Activated CD4-positive, alpha-beta T cell treated with anti-CD3 and anti-CD28 coated beads for 36 hours (primary cell): Measurements from ENCODE around the gene DNAJC21. TPM values are rescaled to one million over a fixed set of nuclear protein-coding genes. Genes with fewer than 3 reads are reported as not detected.
A peak's percentile ranks its signal among the peaks of the same experiment; 100 is the strongest.

Source experiments
- ATAC-seq: fragments of 200-7000 bp; cut with Tn5 transposase; one replicate; pipeline ENCODE4 v1.10.0; 2021; ENCODE audit warnings: mild to moderate bottlenecking, moderate library complexity
- CTCF ChIA-PET: fragments of 350-600 bp; sonication (Branson Sonifier 250); formaldehyde crosslinking; loops from one replicate; lab custom pipeline; 2021; ENCODE audit warnings: antibody characterized with exemption; lab: Charles Lee
- POLR2A ChIA-PET: fragments of 350-600 bp; sonication (Branson Sonifier 250); formaldehyde crosslinking; loops from one replicate; lab custom pipeline; 2021; ENCODE audit warnings: antibody characterized with exemption, inconsistent platforms; lab: Charles Lee
- DNase-seq: peaks from one replicate; pipeline ENCODE4 v3.0.0-alpha.2; 2020
- H3K27ac Mint-ChIP-seq: one replicate; pipeline ENCODE4 v1.8.0; 2021; ENCODE audit warnings: mixed read lengths
- H3K27me3 Mint-ChIP-seq: one replicate; pipeline ENCODE4 v1.8.0; 2021; ENCODE audit warnings: mixed read lengths
- H3K36me3 Mint-ChIP-seq: one replicate; pipeline ENCODE4 v1.8.0; 2021; ENCODE audit warnings: low read depth, mixed read lengths
- H3K4me1 Mint-ChIP-seq: one replicate; pipeline ENCODE4 v1.8.0; 2021; ENCODE audit warnings: mixed read lengths
- H3K4me3 Mint-ChIP-seq: one replicate; pipeline ENCODE4 v1.8.0; 2021; ENCODE audit warnings: mild to moderate bottlenecking, moderate library complexity, mixed read lengths
- H3K9me3 Mint-ChIP-seq: one replicate; pipeline ENCODE4 v1.8.0; 2021; ENCODE audit warnings: low read depth, mixed read lengths
- intact Hi-C, 2 experiments: fragments of 100-400 bp; cut with DNase I in 1 of 2; cut with micrococcal nuclease in 1 of 2; formaldehyde crosslinking; loops; one replicate each; pipeline versions ENCODE4 v1.14.2 to v1.15.1; 2022 to 2024; cut with DNase I, micrococcal nuclease
- total RNA-seq, 2 experiments: library from RNA; stranded (reverse); gene quantifications; one replicate each; pipeline ENCODE4 v1.2.3, GENCODE V29; 2021

DNAJC21 gene
- total RNA-seq, result 10 to 100 TPM; 58.5 to 58.6 TPM

GRCh38 chr5:34929134-34929719 is at the start of gene DNAJC21:
DNAJC21 (plus strand) TSS chr5:34929559; CDS start chr5:34929820, 261 bp downstream.
- peaks cover 43% of the 10 kb centered on the region for H3K4me1 Mint-ChIP-seq
- POLR2A ChIA-PET, result interaction anchor here (0.6 to 2.7 kb wide), 4 partner anchors 10 to 273 kb away, joined by 3 to 84 read pairs (median 3); partner anchors contain the start of genes BRIX1, RAD1 and RAI14
- H3K9me3 Mint-ChIP-seq, result no peaks in the 10 kb centered on the region
- peak within 1 kb of the TSS; percentile 90 for H3K4me3 Mint-ChIP-seq
- peak; percentile 99 for DNase-seq
- peaks cover 35% of the 10 kb centered on the region for H3K36me3 Mint-ChIP-seq
- peak; percentile 95 for ATAC-seq
- intact Hi-C loops, result loop anchor here (1.0 to 10.0 kb wide), 9 partner anchors 14 to 1948 kb away; partner anchors contain the start of genes AMACR (in 2 of the 2), BRIX1 (in 2 of the 2), RAD1 (in 2 of the 2) and LMBRD2 (in 1 of the 2)
- CTCF ChIA-PET, result interaction anchor here (0.7 to 3.1 kb wide), 4 partner anchors 11 to 469 kb away, joined by 3 to 23 read pairs (median 3); partner anchors contain the start of genes BRIX1 and RAD1
- peak within 1 kb of the TSS; percentile 93 for H3K27ac Mint-ChIP-seq
- H3K27me3 Mint-ChIP-seq, result no peaks in the 10 kb centered on the region

- intact Hi-C loops, result no loop called here
- POLR2A ChIA-PET, result no interaction called here
- H3K27me3 Mint-ChIP-seq, result peaks cover 2% of the 10 kb centered on the region
These were observed 48.1 kb upstream of the DNAJC21 start for GRCh38 chr5:34881246-34881645.

GRCh38 chr5:34886392-34887119 is 42.8 kb upstream of the DNAJC21 start:
- Mint-ChIP-seq H3K27me3 (peaks cover 2% of the 10 kb centered on the region), H3K4me1 (no peaks in the 10 kb centered on the region), H3K27ac (no peak overlapping the region), H3K36me3 (no peaks in the 10 kb centered on the region), H3K4me3 (no peak overlapping the region), H3K9me3 (no peaks in the 10 kb centered on the region)
- DNase-seq (no peak), ATAC-seq (peak; percentile 47)
- intact Hi-C loops, result no loop called here
- CTCF ChIA-PET, result interaction anchor here (1.9 kb wide), 1 partner anchor 362 kb away, joined by 7 read pairs; no protein-coding TSS in a partner anchor
- POLR2A ChIA-PET, result no interaction called here

More at GRCh38 chr5:34881246-34881645, 48.1 kb upstream of the DNAJC21 start:
- H3K4me1 Mint-ChIP-seq, result no peaks in the 10 kb centered on the region
- DNase-seq (no peak), ATAC-seq (no peak)
- CTCF ChIA-PET, result no interaction called here
- no peak overlapping the region for H3K4me3 Mint-ChIP-seq
- H3K9me3 Mint-ChIP-seq, result peaks cover 2% of the 10 kb centered on the region
- H3K36me3 Mint-ChIP-seq, result peaks cover 1% of the 10 kb centered on the region
- no peak overlapping the region for H3K27ac Mint-ChIP-seq

GRCh38 chr5:34889394-34889793 is 40.0 kb upstream of the DNAJC21 start:
- CTCF ChIA-PET, result interaction anchor here (0.9 kb wide), 1 partner anchor 9 kb away, joined by 3 read pairs; no protein-coding TSS in a partner anchor
- ATAC-seq (no peak), DNase-seq (no peak)
- Mint-ChIP-seq H3K4me3 (no peak overlapping the region), H3K27ac (no peak overlapping the region), H3K9me3 (no peaks in the 10 kb centered on the region), H3K4me1 (no peaks in the 10 kb centered on the region), H3K36me3 (no peaks in the 10 kb centered on the region), H3K27me3 (no peaks in the 10 kb centered on the region)
- POLR2A ChIA-PET, result no interaction called here
- intact Hi-C loops, result no loop called here

GRCh38 chr5:34891981-34892380 is 37.4 kb upstream of the DNAJC21 start:
- no peak for ATAC-seq
- H3K4me3 Mint-ChIP-seq, result no peak overlapping the region
- H3K4me1 Mint-ChIP-seq, result no peaks in the 10 kb centered on the region
- no peak for DNase-seq
- H3K36me3 Mint-ChIP-seq, result peaks cover 9% of the 10 kb centered on the region
- H3K27ac Mint-ChIP-seq, result no peak overlapping the region
- no peaks in the 10 kb centered on the region for H3K9me3 Mint-ChIP-seq
- CTCF ChIA-PET, result interaction anchor here (1.3 to 1.4 kb wide), 2 partner anchors 368 to 417 kb away, joined by 3 read pairs; no protein-coding TSS in a partner anchor
- POLR2A ChIA-PET, result no interaction called here
- no peaks in the 10 kb centered on the region for H3K27me3 Mint-ChIP-seq
- intact Hi-C loops, result no loop called here

GRCh38 chr5:34892414-34892813 is 36.9 kb upstream of the DNAJC21 start:
- CTCF ChIA-PET, result interaction anchor here (0.5 to 1.8 kb wide), 4 partner anchors 13 to 417 kb away, joined by 3 to 11 read pairs (median 3); no protein-coding TSS in a partner anchor
- no peak overlapping the region for H3K27ac Mint-ChIP-seq
- ATAC-seq, result no peak
- peaks cover 9% of the 10 kb centered on the region for H3K36me3 Mint-ChIP-seq
- no peaks in the 10 kb centered on the region for H3K9me3 Mint-ChIP-seq
- H3K27me3 Mint-ChIP-seq, result no peaks in the 10 kb centered on the region
- no peaks in the 10 kb centered on the region for H3K4me1 Mint-ChIP-seq
- no peak overlapping the region for H3K4me3 Mint-ChIP-seq
- no peak for DNase-seq
- POLR2A ChIA-PET, result no interaction called here
- intact Hi-C loops, result no loop called here

- Mint-ChIP-seq H3K4me1 (no peaks in the 10 kb centered on the region), H3K4me3 (no peak overlapping the region), H3K27ac (no peak overlapping the region), H3K27me3 (no peaks in the 10 kb centered on the region), H3K36me3 (peaks cover 9% of the 10 kb centered on the region), H3K9me3 (no peaks in the 10 kb centered on the region)
- ChIA-PET CTCF (interaction anchor here (2.0 kb wide), 1 partner anchor 9 kb away, joined by 5 read pairs; no protein-coding TSS in a partner anchor), POLR2A (no interaction called here)
- DNase-seq (no peak), ATAC-seq (no peak)
- intact Hi-C loops, result no loop called here
These were observed 34.6 kb upstream of the DNAJC21 start for GRCh38 chr5:34894716-34895115.

GRCh38 chr5:34895641-34896419 is 33.5 kb upstream of the DNAJC21 start:
- H3K27ac Mint-ChIP-seq, result no peak overlapping the region
- intact Hi-C loops, result no loop called here
- no peaks in the 10 kb centered on the region for H3K9me3 Mint-ChIP-seq
- H3K36me3 Mint-ChIP-seq, result peaks cover 9% of the 10 kb centered on the region
- H3K4me1 Mint-ChIP-seq, result no peaks in the 10 kb centered on the region
- no peak for ATAC-seq
- POLR2A ChIA-PET, result no interaction called here
- DNase-seq, result no peak
- CTCF ChIA-PET, result interaction anchor here (0.6 to 4.0 kb wide), 6 partner anchors 19 to 418 kb away, joined by 3 to 55 read pairs (median 3); no protein-coding TSS in a partner anchor
- H3K4me3 Mint-ChIP-seq, result no peak overlapping the region
- H3K27me3 Mint-ChIP-seq, result no peaks in the 10 kb centered on the region

- ATAC-seq (no peak), DNase-seq (no peak)
- no peak overlapping the region for H3K4me3 Mint-ChIP-seq
- H3K4me1 Mint-ChIP-seq, result no peaks in the 10 kb centered on the region
- ChIA-PET POLR2A (no interaction called here), CTCF (interaction anchor here (0.6 to 4.0 kb wide), 26 partner anchors 9 to 1093 kb away, joined by 3 to 55 read pairs (median 4); partner anchors contain the start of genes BRIX1 and RAD1)
- H3K27me3 Mint-ChIP-seq, result no peaks in the 10 kb centered on the region
- intact Hi-C loops, result loop anchor here (1.0 kb wide), 3 partner anchors 374 to 423 kb away; no protein-coding TSS in a partner anchor
- no peaks in the 10 kb centered on the region for H3K9me3 Mint-ChIP-seq
- H3K27ac Mint-ChIP-seq, result no peak overlapping the region
- peaks cover 9% of the 10 kb centered on the region for H3K36me3 Mint-ChIP-seq
These were observed 31.7 kb upstream of the DNAJC21 start for GRCh38 chr5:34897646-34898045.

- Mint-ChIP-seq H3K27me3 (no peaks in the 10 kb centered on the region), H3K36me3 (peaks cover 11% of the 10 kb centered on the region), H3K9me3 (no peaks in the 10 kb centered on the region), H3K4me1 (no peaks in the 10 kb centered on the region), H3K27ac (no peak overlapping the region), H3K4me3 (no peak overlapping the region)
- POLR2A ChIA-PET, result no interaction called here
- intact Hi-C loops, result loop anchor here (1.0 kb wide), 3 partner anchors 375 to 424 kb away; no protein-coding TSS in a partner anchor
- DNase-seq, result peak; percentile 77
- CTCF ChIA-PET, result interaction anchor here (0.6 to 4.0 kb wide), 29 partner anchors 9 to 1092 kb away, joined by 3 to 55 read pairs (median 4); partner anchors contain the start of genes BRIX1 and RAD1
- peak; percentile 86 for ATAC-seq
These were observed 31.0 kb upstream of the DNAJC21 start for GRCh38 chr5:34898258-34898895.
